Esophagus muscularis mucosa (tissue), 4 donors: Measurements from ENCODE around the gene FAM118B. TPM values are rescaled to one million over a fixed set of nuclear protein-coding genes. Genes with fewer than 3 reads are reported as not detected.
A peak's percentile ranks its signal among the peaks of the same experiment; 100 is the strongest.

ENCODE experiments used
- DNase-seq: peaks from one replicate; pipeline ENCODE4 v3.0.0-alpha.2; 2017; ENCODE audit errors: extremely low spot score
- H3K27ac ChIP-seq, 4 donors: fragments of 200-600 bp; sonication (generic); replicated peaks in 1 of 4; 1 replicate in 3 of 4; 2 replicates in 1 of 4; pipeline ENCODE4 v1.5.1; 2016 to 2019; ENCODE audit warnings: mild to moderate bottlenecking in 1 of 4
- H3K27me3 ChIP-seq, 4 donors: fragments of 200-600 bp; sonication (generic); one replicate each; pipeline versions ENCODE4 v1.5.1 to v1.6.0; 2016 to 2019
- H3K36me3 ChIP-seq, 4 donors: fragments of 200-600 bp; sonication (generic); one replicate each; pipeline ENCODE4 v1.5.1; 2016 to 2019
- H3K4me1 ChIP-seq, 4 donors: fragments of 200-600 bp; sonication (generic); one replicate each; pipeline ENCODE4 v1.5.1; 2016 to 2019
- H3K4me3 ChIP-seq, 4 donors: fragments of 200-600 bp; sonication (generic); 1 replicate in 2 of 4; 2 replicates in 2 of 4; pipeline ENCODE4 v1.5.1; 2016 to 2019; ENCODE audit warnings: mild to moderate bottlenecking in 4 of 4, moderate library complexity in 1 of 4
- H3K9me3 ChIP-seq, 4 donors: fragments of 200-600 bp; sonication (generic); 1 replicate in 3 of 4; 2 replicates in 1 of 4; pipeline ENCODE4 v1.5.1; 2016 to 2019
- EP300 ChIP-seq: sonication (generic); formaldehyde crosslinking; IDR thresholded peaks from one replicate; pipeline ENCODE4 v1.6.1; 2017; ENCODE audit warnings: antibody characterized with exemption
- POLR2A ChIP-seq: fragments of 450-650 bp; IDR thresholded peaks from one replicate; pipeline ENCODE4 v1.6.1; 2017; ENCODE audit warnings: antibody characterized with exemption, moderate library complexity, mild to moderate bottlenecking, low read depth
- POLR2AphosphoS5 ChIP-seq, 2 donors: sonication (generic); formaldehyde crosslinking; IDR thresholded peaks; one replicate each; pipeline ENCODE4 v1.6.1; 2017; ENCODE audit warnings: antibody characterized with exemption in 2 of 2
- WGBS: methylation state at CpG from one replicate; pipeline ENCODE4 v1.1.5; 2018; 5-methylcytosine and 5-hydroxymethylcytosine counted together
- intact Hi-C: fragments of 100-400 bp; cut with DNase I; formaldehyde crosslinking; loops from one replicate; pipeline ENCODE4 v1.15.1; 2023
- total RNA-seq, 4 donors: library from RNA; depleted of rRNA; stranded (reverse); fragments of >200 nt; gene quantifications; one replicate each; pipeline versions ENCODE4 v1.1.0 to v1.2.1, GENCODE V29; 2016
- TF ChIP-seq, protein P1 (sequence below), 3 experiments: fragments of 200-600 bp in 2 of 3; fragments of 450-650 bp in 1 of 3; sonication (generic) in 2 of 3; IDR thresholded peaks; one replicate each; pipeline ENCODE4 v1.5.1; 2017 to 2019; ENCODE audit warnings: antibody characterized with exemption in 3 of 3, mild to moderate bottlenecking in 2 of 3, moderate library complexity in 1 of 3

Gene FAM118B
- total RNA-seq, 4 donors from 2014 or later, result 14.1 to 22.8 (median 17.9) TPM

GRCh38 chr11:126293726-126294125, 82.1 kb downstream of the FAM118B start:
- H3K36me3 ChIP-seq, result peaks cover 48 to 83% (median 57%) of the 10 kb centered on the region in 4 donors
- no peaks in the 10 kb centered on the region for H3K9me3 ChIP-seq
- TF ChIP-seq POLR2AphosphoS5 (IDR thresholded peaks at IDR 0.05), result no peak
- TF ChIP-seq POLR2A, result no peak
- DNase-seq, result no peak
- H3K4me3 ChIP-seq, result no peak overlapping the region
- WGBS, result 92% methylated on average over 5 of the region's 5 CpGs
- H3K4me1 ChIP-seq, result no peaks in the 10 kb centered on the region
- intact Hi-C loops, result no loop called here
- H3K27ac ChIP-seq, result no peak overlapping the region
- no peaks in the 10 kb centered on the region for H3K27me3 ChIP-seq

DNA sequence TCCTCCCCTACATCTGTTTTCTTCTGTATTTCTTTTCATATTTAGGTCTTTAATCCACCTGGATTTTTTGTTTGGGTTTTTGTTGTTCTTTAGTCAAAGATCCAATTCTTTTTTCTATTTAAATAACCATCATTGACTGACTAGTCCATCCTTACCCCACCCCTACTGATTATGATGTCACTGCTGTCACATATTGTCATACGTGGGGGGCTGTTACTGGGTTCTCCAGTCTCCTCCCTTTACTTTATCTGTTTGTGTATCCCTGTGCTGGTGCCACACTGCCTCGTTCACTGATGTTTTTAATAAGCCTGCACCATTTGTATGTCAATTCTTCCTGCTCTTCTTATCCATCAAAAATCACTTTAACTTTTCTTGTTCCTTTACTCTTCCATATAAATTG, 85.4 kb downstream of the FAM118B start:
- WGBS, result 58% methylated on average over 2 of the region's 2 CpGs
- H3K36me3 ChIP-seq, result peaks cover 21 to 62% (median 41%) of the 10 kb centered on the region in 4 donors

DNA sequence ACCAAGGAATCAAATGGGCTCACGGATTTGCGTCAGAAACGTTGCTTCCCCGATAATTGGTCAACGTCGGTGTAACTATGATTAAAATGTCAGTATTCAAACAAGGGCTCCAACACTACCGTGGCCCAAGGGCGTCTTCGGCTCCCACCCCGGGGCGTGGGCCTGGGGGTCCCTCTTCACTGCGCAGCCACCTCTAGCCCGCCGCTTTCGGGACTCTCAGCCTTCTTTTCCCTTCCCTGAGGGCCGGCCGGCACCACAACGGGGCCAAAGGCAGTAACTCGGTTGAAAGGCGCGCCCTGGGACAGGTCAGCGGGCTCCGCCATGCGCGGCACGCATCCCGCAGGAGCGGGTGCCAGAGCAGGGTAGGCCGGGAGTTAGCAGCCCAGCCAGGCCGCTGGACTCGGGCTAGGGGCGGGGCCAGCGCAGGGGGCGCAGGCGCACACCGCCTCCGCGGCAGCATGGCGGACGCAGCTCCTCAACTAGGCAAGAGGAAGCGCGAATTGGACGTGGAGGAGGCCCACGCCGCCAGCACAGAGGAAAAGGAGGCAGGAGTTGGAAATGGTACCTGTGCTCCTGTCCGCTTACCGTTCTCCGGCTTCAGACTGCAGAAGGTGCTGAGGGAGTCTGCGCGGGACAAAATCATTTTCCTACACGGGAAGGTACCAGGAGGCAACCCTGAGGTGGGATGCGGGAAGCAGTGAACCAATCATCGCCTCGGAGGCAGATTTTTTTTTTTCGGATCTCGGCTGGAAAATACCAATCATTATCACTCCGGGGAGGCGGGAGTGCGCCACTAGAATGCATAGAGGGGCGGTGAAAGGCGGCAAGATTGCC, 92.3 kb downstream of the FAM118B start, which contains the start of gene DCPS:
Gene DCPS, plus strand, starts transcription at position 438 of the 834 bp plus-strand sequence. Its CDS starts 21 bp downstream, at position 459.
- DNase-seq, result peak; percentile 96
- Histone ChIP-seq H3K27ac (peak within 1 kb of the TSS; percentile 85 to 92 (median 88)), H3K4me1 (peaks cover 17 to 24% (median 21%) of the 10 kb centered on the region in 4 donors), H3K9me3 (no peaks in the 10 kb centered on the region), H3K36me3 (peaks cover 0 to 26% (median 16%) of the 10 kb centered on the region in 4 donors), H3K27me3 (no peaks in the 10 kb centered on the region), H3K4me3 (peak within 1 kb of the TSS; percentile 65 to 90 (median 68))
- intact Hi-C loops, result loop anchor here (1.0 kb wide), 1 partner anchor 13 kb away; no protein-coding TSS in a partner anchor
- WGBS, result 2% methylated on average over 32 of the region's 61 CpGs
- peak; percentile 86 to 89 for TF ChIP-seq POLR2AphosphoS5 (IDR thresholded peaks at IDR 0.05)
- no peak for TF ChIP-seq EP300
- TF ChIP-seq POLR2A, result peak; percentile 10
- TF ChIP-seq, protein P1, sequence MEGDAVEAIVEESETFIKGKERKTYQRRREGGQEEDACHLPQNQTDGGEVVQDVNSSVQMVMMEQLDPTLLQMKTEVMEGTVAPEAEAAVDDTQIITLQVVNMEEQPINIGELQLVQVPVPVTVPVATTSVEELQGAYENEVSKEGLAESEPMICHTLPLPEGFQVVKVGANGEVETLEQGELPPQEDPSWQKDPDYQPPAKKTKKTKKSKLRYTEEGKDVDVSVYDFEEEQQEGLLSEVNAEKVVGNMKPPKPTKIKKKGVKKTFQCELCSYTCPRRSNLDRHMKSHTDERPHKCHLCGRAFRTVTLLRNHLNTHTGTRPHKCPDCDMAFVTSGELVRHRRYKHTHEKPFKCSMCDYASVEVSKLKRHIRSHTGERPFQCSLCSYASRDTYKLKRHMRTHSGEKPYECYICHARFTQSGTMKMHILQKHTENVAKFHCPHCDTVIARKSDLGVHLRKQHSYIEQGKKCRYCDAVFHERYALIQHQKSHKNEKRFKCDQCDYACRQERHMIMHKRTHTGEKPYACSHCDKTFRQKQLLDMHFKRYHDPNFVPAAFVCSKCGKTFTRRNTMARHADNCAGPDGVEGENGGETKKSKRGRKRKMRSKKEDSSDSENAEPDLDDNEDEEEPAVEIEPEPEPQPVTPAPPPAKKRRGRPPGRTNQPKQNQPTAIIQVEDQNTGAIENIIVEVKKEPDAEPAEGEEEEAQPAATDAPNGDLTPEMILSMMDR (IDR thresholded peaks at IDR 0.05), result no peak

More for the DNA sequence above, 85.4 kb downstream of the FAM118B start:
- intact Hi-C loops, result no loop called here
- no peak for TF ChIP-seq EP300
- no peak for TF ChIP-seq POLR2A
- Histone ChIP-seq H3K27ac (no peak overlapping the region), H3K4me3 (no peak overlapping the region), H3K9me3 (no peaks in the 10 kb centered on the region), H3K4me1 (no peaks in the 10 kb centered on the region), H3K27me3 (no peaks in the 10 kb centered on the region)
- DNase-seq, result no peak

DNA sequence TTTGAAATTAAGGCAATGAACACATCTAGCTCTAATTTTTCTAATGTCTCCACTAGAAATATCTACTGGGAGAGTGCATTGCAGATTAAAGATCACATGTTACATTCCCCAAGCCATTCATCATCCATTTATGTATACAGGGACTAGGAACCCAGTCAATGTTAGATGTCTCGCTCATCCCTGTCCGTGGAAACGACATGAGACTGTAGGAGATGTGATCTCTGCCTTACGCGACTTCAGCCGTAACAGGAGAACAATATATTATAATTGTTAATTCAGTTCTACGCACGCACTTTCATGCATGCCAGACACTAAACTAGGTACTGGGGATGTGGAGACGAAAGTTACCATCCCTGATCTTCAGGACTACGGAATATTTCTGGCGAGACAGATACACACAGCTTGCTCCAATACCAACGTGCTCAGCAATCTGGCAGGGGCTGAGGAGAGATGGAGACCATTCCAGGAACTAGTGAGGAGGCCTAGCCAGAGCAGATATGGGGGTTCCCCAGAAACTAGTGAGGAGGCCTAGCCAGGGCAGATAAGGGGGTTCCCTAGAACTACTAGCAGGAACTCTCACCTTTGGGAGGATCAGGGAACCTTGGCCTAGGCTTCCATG, 93.0 kb downstream of the FAM118B start:
- TF ChIP-seq, protein P1 (IDR thresholded peaks at IDR 0.05), result no peak
- Histone ChIP-seq H3K36me3 (peaks cover 0 to 31% (median 18%) of the 10 kb centered on the region in 4 donors), H3K4me1 (peaks cover 17 to 24% (median 21%) of the 10 kb centered on the region in 4 donors), H3K9me3 (no peaks in the 10 kb centered on the region), H3K4me3 (peak overlapping the region; percentile 65 to 90 (median 68)), H3K27me3 (no peaks in the 10 kb centered on the region), H3K27ac (peak overlapping the region; percentile 85 to 92 (median 88))
- intact Hi-C loops, result no loop called here
- DNase-seq, result no peak
- 35% methylated on average over 12 of the region's 12 CpGs for WGBS

DNA sequence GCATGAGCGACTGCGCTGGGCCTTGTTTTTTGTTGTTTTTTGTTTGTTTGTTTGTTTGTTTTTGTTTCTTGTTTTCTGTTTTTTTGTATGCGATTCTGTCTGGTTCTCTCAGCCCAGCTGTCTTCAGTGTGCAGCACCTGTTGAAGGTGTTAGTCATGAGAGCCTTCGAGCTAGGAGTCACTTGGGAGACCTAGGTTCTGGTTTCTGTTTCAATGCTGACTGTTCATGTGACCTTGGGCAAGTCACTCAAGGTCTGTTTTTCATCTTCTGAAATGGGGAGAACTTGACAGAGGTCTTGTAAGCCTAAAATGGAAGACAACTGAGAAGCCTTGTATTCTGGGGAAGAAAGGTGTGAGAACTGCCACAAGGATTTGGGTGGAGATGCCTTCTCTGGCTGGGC, 94.1 kb downstream of the FAM118B start:
- TF ChIP-seq POLR2AphosphoS5 (IDR thresholded peaks at IDR 0.05) (no peak), POLR2A (no peak), EP300 (no peak)
- TF ChIP-seq, protein P1 (IDR thresholded peaks at IDR 0.05), result no peak
- no peak for DNase-seq
- H3K4me1 ChIP-seq, result peaks cover 22 to 29% (median 28%) of the 10 kb centered on the region in 4 donors
- H3K4me3 ChIP-seq, result no peak overlapping the region
- H3K27ac ChIP-seq, result no peak overlapping the region
- intact Hi-C loops, result no loop called here
- 94% methylated on average over 4 of the region's 4 CpGs for WGBS
- H3K9me3 ChIP-seq, result no peaks in the 10 kb centered on the region
- H3K36me3 ChIP-seq, result peaks cover 0 to 36% (median 19%) of the 10 kb centered on the region in 4 donors
- no peaks in the 10 kb centered on the region for H3K27me3 ChIP-seq
